ENCODE results near the gene ING4. TPM values are rescaled to one million over a fixed set of nuclear protein-coding genes. Genes with fewer than 3 reads are reported as not detected.
A peak's percentile ranks its signal among the peaks of the same experiment; 100 is the strongest.

ING4 gene
- total and polyA plus RNA-seq, 5 donors from 2014 or later, result 34.6 to 90.6 (median 80.8) TPM

- Histone ChIP-seq H3K9me3 (ENCODE audit: control insufficient read depth in 2 of 2, low read length in 2 of 2) (no peaks in the 10 kb centered on the region), H3K4me3 (ENCODE audit: low read depth, low read length) (no peak overlapping the region), H3K27me3 (ENCODE audit: control insufficient read depth, insufficient read depth, low read length) (no peaks in the 10 kb centered on the region), H3K36me3 (ENCODE audit: control insufficient read depth, insufficient read depth, low read length) (peaks cover 94% of the 10 kb centered on the region), H3K27ac (ENCODE audit: insufficient read depth, low read length, poor library complexity, severe bottlenecking) (no peak overlapping the region), H3K4me1 (ENCODE audit: control insufficient read depth, insufficient read depth, low read length, poor library complexity, severe bottlenecking) (no peaks in the 10 kb centered on the region)
- no peak for ATAC-seq (ENCODE audit: low read depth in 2 of 2)
- Mint-ChIP-seq H3K36me3 (peaks cover 54% of the 10 kb centered on the region), H3K27ac (peak overlapping the region in 1 of 3 donors; percentile 38), H3K27me3 (no peaks in the 10 kb centered on the region), H3K4me3 (no peak overlapping the region), H3K4me1 (peaks cover 0 to 14% (median 6%) of the 10 kb centered on the region in 4 donors), H3K9me3 (peaks cover 0 to 2% (median 0%) of the 10 kb centered on the region in 7 donors)
- no peak for DNase-seq
Measured at GRCh38 chr12:6676962-6677361, 14.0 kb upstream of the ING4 start.

- Histone ChIP-seq H3K4me1 (ENCODE audit: control insufficient read depth, insufficient read depth, low read length, poor library complexity, severe bottlenecking) (no peaks in the 10 kb centered on the region), H3K4me3 (ENCODE audit: low read depth, low read length) (no peak overlapping the region), H3K9me3 (ENCODE audit: control insufficient read depth in 2 of 2, low read length in 2 of 2) (no peaks in the 10 kb centered on the region), H3K36me3 (ENCODE audit: control insufficient read depth, insufficient read depth, low read length) (peaks cover 96% of the 10 kb centered on the region), H3K27ac (ENCODE audit: insufficient read depth, low read length, poor library complexity, severe bottlenecking) (no peak overlapping the region), H3K27me3 (ENCODE audit: control insufficient read depth, insufficient read depth, low read length) (no peaks in the 10 kb centered on the region)
- H3K4me1 Mint-ChIP-seq, result peaks cover 0 to 6% (median 3%) of the 10 kb centered on the region in 4 donors
- no peak overlapping the region for H3K4me3 Mint-ChIP-seq
- no peak overlapping the region for H3K27ac Mint-ChIP-seq
- no peaks in the 10 kb centered on the region for H3K27me3 Mint-ChIP-seq
- DNase-seq (no peak), ATAC-seq (ENCODE audit: low read depth in 2 of 2) (no peak)
- H3K9me3 Mint-ChIP-seq, result peaks cover 0 to 2% (median 0%) of the 10 kb centered on the region in 7 donors
- peaks cover 73% of the 10 kb centered on the region for H3K36me3 Mint-ChIP-seq
Measured at GRCh38 chr12:6672143-6672542, 9.2 kb upstream of the ING4 start.

- Mint-ChIP-seq H3K9me3 (peaks cover 0 to 2% (median 0%) of the 10 kb centered on the region in 7 donors), H3K27ac (no peak overlapping the region), H3K4me3 (no peak overlapping the region), H3K27me3 (no peaks in the 10 kb centered on the region), H3K4me1 (peaks cover 0 to 16% (median 11%) of the 10 kb centered on the region in 4 donors), H3K36me3 (peaks cover 53% of the 10 kb centered on the region)
- Histone ChIP-seq H3K9me3 (ENCODE audit: control insufficient read depth in 2 of 2, low read length in 2 of 2) (no peaks in the 10 kb centered on the region), H3K27ac (ENCODE audit: insufficient read depth, low read length, poor library complexity, severe bottlenecking) (no peak overlapping the region), H3K36me3 (ENCODE audit: control insufficient read depth, insufficient read depth, low read length) (peaks cover 55% of the 10 kb centered on the region), H3K4me3 (ENCODE audit: low read depth, low read length) (no peak overlapping the region), H3K27me3 (ENCODE audit: control insufficient read depth, insufficient read depth, low read length) (no peaks in the 10 kb centered on the region), H3K4me1 (ENCODE audit: control insufficient read depth, insufficient read depth, low read length, poor library complexity, severe bottlenecking) (peaks cover under 1% of the 10 kb centered on the region)
- no peak for ATAC-seq (ENCODE audit: low read depth in 2 of 2)
- no peak for DNase-seq
Measured at GRCh38 chr12:6667559-6668210, 4.8 kb upstream of the ING4 start.

- DNase-seq (no peak), ATAC-seq (ENCODE audit: low read depth in 2 of 2) (no peak)
- Histone ChIP-seq H3K4me3 (ENCODE audit: low read depth, low read length) (no peak overlapping the region), H3K27ac (ENCODE audit: insufficient read depth, low read length, poor library complexity, severe bottlenecking) (no peak overlapping the region), H3K36me3 (ENCODE audit: control insufficient read depth, insufficient read depth, low read length) (peaks cover 42% of the 10 kb centered on the region), H3K27me3 (ENCODE audit: control insufficient read depth, insufficient read depth, low read length) (no peaks in the 10 kb centered on the region), H3K9me3 (ENCODE audit: control insufficient read depth in 2 of 2, low read length in 2 of 2) (no peaks in the 10 kb centered on the region), H3K4me1 (ENCODE audit: control insufficient read depth, insufficient read depth, low read length, poor library complexity, severe bottlenecking) (peaks cover 12% of the 10 kb centered on the region)
- Mint-ChIP-seq H3K27ac (peak overlapping the region in 2 of 3 donors; percentile 26), H3K9me3 (peaks cover 0 to 2% (median 0%) of the 10 kb centered on the region in 7 donors), H3K4me1 (peaks cover 6 to 27% (median 16%) of the 10 kb centered on the region in 4 donors), H3K36me3 (peaks cover 39% of the 10 kb centered on the region), H3K4me3 (no peak overlapping the region), H3K27me3 (no peaks in the 10 kb centered on the region)
Measured at GRCh38 chr12:6666211-6666610, 3.3 kb upstream of the ING4 start.

GRCh38 chr12:6664902-6665301 is 2.0 kb upstream of the ING4 start:
- peaks cover 0 to 2% (median 0%) of the 10 kb centered on the region in 7 donors for H3K9me3 Mint-ChIP-seq

GRCh38 chr12:6662602-6662905 is 365 bp downstream of the ING4 start:
- no peaks in the 10 kb centered on the region for H3K9me3 ChIP-seq (ENCODE audit: control insufficient read depth in 2 of 2, low read length in 2 of 2)
- peak overlapping the region; percentile 86 to 97 (median 95) for H3K4me3 Mint-ChIP-seq
- H3K4me1 ChIP-seq (ENCODE audit: control insufficient read depth, insufficient read depth, low read length, poor library complexity, severe bottlenecking), result peaks cover 12% of the 10 kb centered on the region
- ATAC-seq (ENCODE audit: low read depth in 2 of 2) (peak; percentile 26 to 29), DNase-seq (no peak)
- peaks cover 0 to 2% (median 0%) of the 10 kb centered on the region in 7 donors for H3K9me3 Mint-ChIP-seq
- no peaks in the 10 kb centered on the region for H3K27me3 Mint-ChIP-seq
- H3K27me3 ChIP-seq (ENCODE audit: control insufficient read depth, insufficient read depth, low read length), result no peaks in the 10 kb centered on the region
- H3K4me3 ChIP-seq (ENCODE audit: low read depth, low read length), result peak overlapping the region; percentile 90
- peak overlapping the region; percentile 90 for H3K27ac ChIP-seq (ENCODE audit: insufficient read depth, low read length, poor library complexity, severe bottlenecking)
- H3K36me3 ChIP-seq (ENCODE audit: control insufficient read depth, insufficient read depth, low read length), result peaks cover 11% of the 10 kb centered on the region
- H3K27ac Mint-ChIP-seq, result peak overlapping the region; percentile 96 to 99 (median 98)
- H3K36me3 Mint-ChIP-seq, result peaks cover 19% of the 10 kb centered on the region
- H3K4me1 Mint-ChIP-seq, result peaks cover 6 to 43% (median 20%) of the 10 kb centered on the region in 4 donors

More at GRCh38 chr12:6664902-6665301, 2.0 kb upstream of the ING4 start:
- no peak overlapping the region for H3K4me3 ChIP-seq (ENCODE audit: low read depth, low read length)
- DNase-seq, result no peak
- H3K4me1 ChIP-seq (ENCODE audit: control insufficient read depth, insufficient read depth, low read length, poor library complexity, severe bottlenecking), result peaks cover 12% of the 10 kb centered on the region
- no peak overlapping the region for H3K27ac ChIP-seq (ENCODE audit: insufficient read depth, low read length, poor library complexity, severe bottlenecking)
- H3K36me3 Mint-ChIP-seq, result peaks cover 27% of the 10 kb centered on the region
- H3K27me3 ChIP-seq (ENCODE audit: control insufficient read depth, insufficient read depth, low read length), result no peaks in the 10 kb centered on the region
- peaks cover 6 to 32% (median 17%) of the 10 kb centered on the region in 4 donors for H3K4me1 Mint-ChIP-seq
- peak overlapping the region; percentile 1 to 98 (median 41) for H3K27ac Mint-ChIP-seq
- peaks cover 29% of the 10 kb centered on the region for H3K36me3 ChIP-seq (ENCODE audit: control insufficient read depth, insufficient read depth, low read length)
- peak overlapping the region in 2 of 4 donors; percentile 40 to 59 for H3K4me3 Mint-ChIP-seq
- H3K27me3 Mint-ChIP-seq, result no peaks in the 10 kb centered on the region
- H3K9me3 ChIP-seq (ENCODE audit: control insufficient read depth in 2 of 2, low read length in 2 of 2), result no peaks in the 10 kb centered on the region
- ATAC-seq (ENCODE audit: low read depth in 2 of 2), result no peak

GRCh38 chr12:6653987-6654386 is 8.9 kb downstream of the ING4 start:
- Histone ChIP-seq H3K4me1 (ENCODE audit: control insufficient read depth, insufficient read depth, low read length, poor library complexity, severe bottlenecking) (no peaks in the 10 kb centered on the region), H3K27ac (ENCODE audit: insufficient read depth, low read length, poor library complexity, severe bottlenecking) (no peak overlapping the region), H3K27me3 (ENCODE audit: control insufficient read depth, insufficient read depth, low read length) (no peaks in the 10 kb centered on the region), H3K9me3 (ENCODE audit: control insufficient read depth in 2 of 2, low read length in 2 of 2) (no peaks in the 10 kb centered on the region), H3K4me3 (ENCODE audit: low read depth, low read length) (no peak overlapping the region), H3K36me3 (ENCODE audit: control insufficient read depth, insufficient read depth, low read length) (peaks cover 67% of the 10 kb centered on the region)
- H3K9me3 Mint-ChIP-seq, result no peaks in the 10 kb centered on the region
- DNase-seq (no peak), ATAC-seq (ENCODE audit: low read depth in 2 of 2) (no peak)
- no peaks in the 10 kb centered on the region for H3K27me3 Mint-ChIP-seq
- peaks cover 0 to 16% (median 3%) of the 10 kb centered on the region in 4 donors for H3K4me1 Mint-ChIP-seq
- no peak overlapping the region for H3K27ac Mint-ChIP-seq
- no peak overlapping the region for H3K4me3 Mint-ChIP-seq
- peaks cover 37% of the 10 kb centered on the region for H3K36me3 Mint-ChIP-seq

- H3K9me3 ChIP-seq (ENCODE audit: control insufficient read depth in 2 of 2, low read length in 2 of 2), result no peaks in the 10 kb centered on the region
- Mint-ChIP-seq H3K27ac (no peak overlapping the region), H3K4me1 (peaks cover 0 to 10% (median 1%) of the 10 kb centered on the region in 4 donors), H3K36me3 (peaks cover 30% of the 10 kb centered on the region), H3K27me3 (no peaks in the 10 kb centered on the region), H3K9me3 (no peaks in the 10 kb centered on the region), H3K4me3 (no peak overlapping the region)
- H3K27ac ChIP-seq (ENCODE audit: insufficient read depth, low read length, poor library complexity, severe bottlenecking), result no peak overlapping the region
- no peak overlapping the region for H3K4me3 ChIP-seq (ENCODE audit: low read depth, low read length)
- no peaks in the 10 kb centered on the region for H3K4me1 ChIP-seq (ENCODE audit: control insufficient read depth, insufficient read depth, low read length, poor library complexity, severe bottlenecking)
- no peak for ATAC-seq (ENCODE audit: low read depth in 2 of 2)
- no peak for DNase-seq
- peaks cover 63% of the 10 kb centered on the region for H3K36me3 ChIP-seq (ENCODE audit: control insufficient read depth, insufficient read depth, low read length)
- H3K27me3 ChIP-seq (ENCODE audit: control insufficient read depth, insufficient read depth, low read length), result no peaks in the 10 kb centered on the region
Measured at GRCh38 chr12:6653342-6653741, 9.6 kb downstream of the ING4 start.
